OCI-LY1 (cell line): ENCODE measurements around the gene MAB21L4.
"Not testable (repeated sequence)": the region's sequence is repeated elsewhere in the genome, so short reads cannot be mapped to it uniquely, and the experiment has no call there.

Source experiments
- H2AFZ ChIP-seq: fragments of 200-600 bp; sonication (generic), shearing (Covaris generic); 2 replicates; pipeline ENCODE4 v1.6.0; 2014; ENCODE audit warnings: antibody characterized with exemption, mild to moderate bottlenecking, low read length
- H3F3A ChIP-seq: fragments of 200-600 bp; sonication (generic), shearing (Covaris generic); 2 replicates; pipeline ENCODE4 v1.6.0; 2014; ENCODE audit warnings: mild to moderate bottlenecking, antibody characterized with exemption, low read length, moderate library complexity; ENCODE audit not compliant: insufficient read depth
- H3K27ac ChIP-seq: fragments of 200-600 bp; sonication (generic); 2 replicates; pipeline ENCODE4 v1.5.1; 2014; ENCODE audit warnings: low read length, mixed run types, mild to moderate bottlenecking, low read depth; ENCODE audit not compliant: poor library complexity, severe bottlenecking
- H3K27me3 ChIP-seq: fragments of 200-600 bp; sonication (generic); 2 replicates; pipeline ENCODE4 v1.6.0; 2014; ENCODE audit warnings: antibody characterized with exemption, mild to moderate bottlenecking, low read length, moderate library complexity; ENCODE audit not compliant: insufficient read depth
- H3K36me3 ChIP-seq: fragments of 200-600 bp; sonication (generic); 2 replicates; pipeline ENCODE4 v1.6.1; 2014; ENCODE audit warnings: mild to moderate bottlenecking, antibody characterized with exemption, low read length, moderate library complexity, mixed read lengths; ENCODE audit not compliant: insufficient read depth
- H3K4me1 ChIP-seq: fragments of 200-600 bp; sonication (generic); 2 replicates; pipeline ENCODE4 v1.5.1; 2014; ENCODE audit warnings: mild to moderate bottlenecking, low read length, moderate library complexity; ENCODE audit not compliant: insufficient read depth, severe bottlenecking
- H3K4me2 ChIP-seq: fragments of 200-600 bp; sonication (generic), shearing (Covaris generic); 2 replicates; pipeline ENCODE4 v1.6.1; 2014; ENCODE audit warnings: low read length
- H3K4me3 ChIP-seq: fragments of 200-600 bp; sonication (generic); 2 replicates; pipeline ENCODE4 v1.5.1; 2014; ENCODE audit warnings: low read length, low read depth, mild to moderate bottlenecking, mixed read lengths; ENCODE audit not compliant: poor library complexity, severe bottlenecking
- H3K79me2 ChIP-seq: fragments of 200-600 bp; shearing (Covaris generic); 2 replicates; pipeline ENCODE4 v1.6.1; 2016; ENCODE audit warnings: mixed run types, low read length, mixed read lengths; ENCODE audit not compliant: insufficient read depth
- H3K9ac ChIP-seq: fragments of 200-600 bp; sonication (generic), shearing (Covaris generic); 2 replicates; pipeline ENCODE4 v1.6.1; 2014; ENCODE audit warnings: mild to moderate bottlenecking, low read length, mixed read lengths
- H3K9me2 ChIP-seq: fragments of 200-600 bp; sonication (generic), shearing (Covaris generic); 2 replicates; pipeline ENCODE4 v1.6.1; 2014; ENCODE audit warnings: low read depth, mild to moderate bottlenecking, low read length, mixed read lengths
- H3K9me3 ChIP-seq: fragments of 200-600 bp; shearing (Covaris generic); 2 replicates; pipeline ENCODE4 v1.6.1; 2014; ENCODE audit warnings: low read length, mixed read lengths
- H4K20me1 ChIP-seq: fragments of 200-600 bp; sonication (generic), shearing (Covaris generic); 2 replicates; pipeline ENCODE4 v1.6.0; 2016; ENCODE audit warnings: mild to moderate bottlenecking, low read length; ENCODE audit not compliant: insufficient read depth
- EZH2 ChIP-seq: fragments of 200-600 bp; sonication (generic), shearing (Covaris generic); IDR thresholded peaks from 2 replicates; pipeline ENCODE4 v1.8.0; 2017; ENCODE audit warnings: borderline replicate concordance, mixed run types, mild to moderate bottlenecking, antibody characterized with exemption, low read length, moderate library complexity, mixed read lengths
- TF ChIP-seq, protein P1 (sequence below): fragments of 200-600 bp; sonication (generic), shearing (Covaris generic); IDR thresholded peaks from 2 replicates; pipeline ENCODE4 v1.5.1; 2017; ENCODE audit warnings: mild to moderate bottlenecking, antibody characterized with exemption, low read length, moderate library complexity, mixed read lengths

The MAB21L4 gene

DNA sequence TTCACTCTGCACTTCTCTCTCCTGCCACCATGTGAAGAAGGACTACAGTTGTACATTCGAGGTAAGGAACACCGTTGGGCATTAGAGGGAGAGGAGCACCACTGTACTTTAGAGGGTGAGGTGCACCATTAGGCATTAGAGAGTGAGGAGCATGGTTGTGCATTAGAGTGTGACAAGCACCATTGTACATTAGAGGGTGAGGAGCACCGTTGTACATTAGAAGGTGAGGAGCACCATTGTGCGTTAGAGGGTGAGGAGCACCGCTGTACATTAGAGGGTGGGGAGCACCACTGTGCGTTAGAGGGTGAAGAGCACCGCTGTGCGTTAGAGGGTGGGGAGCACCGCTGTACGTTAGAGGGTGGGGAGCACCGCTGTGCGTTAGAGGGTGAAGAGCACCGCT, 48.1 kb downstream of the MAB21L4 start:
- Histone ChIP-seq H3K27me3 (no peaks in the 10 kb centered on the region), H3K27ac (no peak overlapping the region), H3K4me2 (no peak overlapping the region)

GRCh38 chr2:240846873-240847595, 48.9 kb downstream of the MAB21L4 start:
- no peaks in the 10 kb centered on the region for H4K20me1 ChIP-seq
- no peaks in the 10 kb centered on the region for H3K9me2 ChIP-seq
- TF ChIP-seq, protein P1, sequence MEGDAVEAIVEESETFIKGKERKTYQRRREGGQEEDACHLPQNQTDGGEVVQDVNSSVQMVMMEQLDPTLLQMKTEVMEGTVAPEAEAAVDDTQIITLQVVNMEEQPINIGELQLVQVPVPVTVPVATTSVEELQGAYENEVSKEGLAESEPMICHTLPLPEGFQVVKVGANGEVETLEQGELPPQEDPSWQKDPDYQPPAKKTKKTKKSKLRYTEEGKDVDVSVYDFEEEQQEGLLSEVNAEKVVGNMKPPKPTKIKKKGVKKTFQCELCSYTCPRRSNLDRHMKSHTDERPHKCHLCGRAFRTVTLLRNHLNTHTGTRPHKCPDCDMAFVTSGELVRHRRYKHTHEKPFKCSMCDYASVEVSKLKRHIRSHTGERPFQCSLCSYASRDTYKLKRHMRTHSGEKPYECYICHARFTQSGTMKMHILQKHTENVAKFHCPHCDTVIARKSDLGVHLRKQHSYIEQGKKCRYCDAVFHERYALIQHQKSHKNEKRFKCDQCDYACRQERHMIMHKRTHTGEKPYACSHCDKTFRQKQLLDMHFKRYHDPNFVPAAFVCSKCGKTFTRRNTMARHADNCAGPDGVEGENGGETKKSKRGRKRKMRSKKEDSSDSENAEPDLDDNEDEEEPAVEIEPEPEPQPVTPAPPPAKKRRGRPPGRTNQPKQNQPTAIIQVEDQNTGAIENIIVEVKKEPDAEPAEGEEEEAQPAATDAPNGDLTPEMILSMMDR, result no peak
- TF ChIP-seq EZH2, result no peak
- no peaks in the 10 kb centered on the region for H3K4me1 ChIP-seq
- H3K4me2 ChIP-seq, result no peak overlapping the region
- H3K4me3 ChIP-seq, result no peak overlapping the region
- H3K9me3 ChIP-seq, result no peaks in the 10 kb centered on the region
- no peaks in the 10 kb centered on the region for H3K27me3 ChIP-seq
- H3K9ac ChIP-seq, result no peak overlapping the region
- H2AFZ ChIP-seq, result no peak overlapping the region
- H3K79me2 ChIP-seq, result no peaks in the 10 kb centered on the region
- H3K36me3 ChIP-seq, result no peaks in the 10 kb centered on the region
- no peak overlapping the region for H3K27ac ChIP-seq
- H3F3A ChIP-seq, result no peaks in the 10 kb centered on the region

More for the DNA sequence above, 48.1 kb downstream of the MAB21L4 start:
- H3K79me2 ChIP-seq, result no peaks in the 10 kb centered on the region
- no peaks in the 10 kb centered on the region for H3K4me1 ChIP-seq
- no peak overlapping the region for H2AFZ ChIP-seq
- no peaks in the 10 kb centered on the region for H3K9me3 ChIP-seq
- no peaks in the 10 kb centered on the region for H4K20me1 ChIP-seq
- TF ChIP-seq, protein P1, result no peak
- no peak for TF ChIP-seq EZH2
- H3K9ac ChIP-seq, result no peak overlapping the region
- no peaks in the 10 kb centered on the region for H3F3A ChIP-seq
- H3K4me3 ChIP-seq, result no peak overlapping the region
- no peaks in the 10 kb centered on the region for H3K36me3 ChIP-seq
- H3K9me2 ChIP-seq, result no peaks in the 10 kb centered on the region

- H4K20me1 ChIP-seq, H3K9ac ChIP-seq, H3K4me1 ChIP-seq, H3K4me3 ChIP-seq, H2AFZ ChIP-seq, H3K79me2 ChIP-seq, H3K9me3 ChIP-seq, H3K9me2 ChIP-seq, H3K36me3 ChIP-seq, H3K27ac ChIP-seq, H3K4me2 ChIP-seq, H3F3A ChIP-seq, H3K27me3 ChIP-seq: not testable (repeated sequence)
These were observed 49.6 kb downstream of the MAB21L4 start for GRCh38 chr2:240846309-240846708.
